Astrocyte (in vitro differentiated cells and primary cell): Measurements from ENCODE around the gene CRYL1. TPM values are rescaled to one million over a fixed set of nuclear protein-coding genes. Genes with fewer than 3 reads are reported as not detected.
A peak's percentile ranks its signal among the peaks of the same experiment; 100 is the strongest.

ENCODE experiments used
- DNase-seq: peaks from one replicate; pipeline ENCODE4 v3.0.0-alpha.2; 2010; ENCODE audit warnings: low read depth
- FAIRE-seq: peaks from 2 replicates; lab custom pipeline; 2011; peaks lifted over from hg19 to GRCh38; lab: Jason Lieb, UNC
- H2AFZ ChIP-seq: 2 replicates; pipeline ENCODE4 v1.6.0; 2012; ENCODE audit warnings: low read depth, low read length, inconsistent platforms
- H3K27ac ChIP-seq: 2 replicates; pipeline ENCODE4 v1.5.1; 2011; ENCODE audit warnings: low read depth, low read length, inconsistent platforms
- H3K27me3 ChIP-seq: 2 replicates; pipeline ENCODE4 v1.6.0; 2011; ENCODE audit warnings: low read length, inconsistent platforms; ENCODE audit not compliant: insufficient read depth
- H3K36me3 ChIP-seq: 2 replicates; pipeline ENCODE4 v1.5.1; 2011; ENCODE audit warnings: low read length, inconsistent platforms; ENCODE audit not compliant: insufficient read depth
- H3K4me1 ChIP-seq: 2 replicates; pipeline ENCODE4 v1.5.1; 2011; ENCODE audit warnings: low read length, inconsistent platforms; ENCODE audit not compliant: insufficient read depth
- H3K4me2 ChIP-seq: 2 replicates; pipeline ENCODE4 v1.6.0; 2012; ENCODE audit warnings: low read length, inconsistent platforms
- H3K4me3 ChIP-seq: 2 replicates; pipeline ENCODE4 v1.5.1; 2011; ENCODE audit warnings: low read depth, mild to moderate bottlenecking, low read length, inconsistent platforms; ENCODE audit not compliant: insufficient read depth
- H3K79me2 ChIP-seq: 2 replicates; pipeline ENCODE4 v1.6.0; 2012; ENCODE audit warnings: mild to moderate bottlenecking, low read length, inconsistent platforms; ENCODE audit not compliant: insufficient read depth
- H3K9ac ChIP-seq: 2 replicates; pipeline ENCODE4 v1.6.0; 2012; ENCODE audit warnings: mild to moderate bottlenecking, low read length, inconsistent platforms
- H3K9me3 ChIP-seq: 2 replicates; pipeline ENCODE4 v1.5.1; 2012; ENCODE audit warnings: low read depth, mild to moderate bottlenecking, low read length, inconsistent platforms; ENCODE audit not compliant: insufficient read depth
- H4K20me1 ChIP-seq: 2 replicates; pipeline ENCODE4 v1.6.0; 2012; ENCODE audit warnings: low read length, inconsistent platforms; ENCODE audit not compliant: insufficient read depth
- H3K27ac Mint-ChIP-seq: one replicate; pipeline ENCODE4 v1.8.0; 2021; ENCODE audit warnings: mild to moderate bottlenecking, mixed read lengths; ENCODE audit not compliant: unreplicated experiment
- H3K27me3 Mint-ChIP-seq: one replicate; pipeline ENCODE4 v1.8.0; 2021; ENCODE audit warnings: low read depth, mixed read lengths; ENCODE audit not compliant: unreplicated experiment
- H3K36me3 Mint-ChIP-seq: one replicate; pipeline ENCODE4 v1.8.0; 2021; ENCODE audit warnings: low read depth, mixed read lengths; ENCODE audit not compliant: unreplicated experiment
- H3K4me1 Mint-ChIP-seq: one replicate; pipeline ENCODE4 v1.8.0; 2021; ENCODE audit warnings: low read depth, mixed read lengths; ENCODE audit not compliant: unreplicated experiment
- H3K4me3 Mint-ChIP-seq: one replicate; pipeline ENCODE4 v1.8.0; 2021; ENCODE audit warnings: mild to moderate bottlenecking, moderate library complexity, mixed read lengths; ENCODE audit not compliant: unreplicated experiment
- H3K9me3 Mint-ChIP-seq: one replicate; pipeline ENCODE4 v1.8.0; 2021; ENCODE audit warnings: mild to moderate bottlenecking, mixed read lengths; ENCODE audit not compliant: unreplicated experiment
- CTCF ChIP-seq: IDR thresholded peaks from 2 replicates; pipeline ENCODE4 v1.5.1; 2011; ENCODE audit warnings: low read depth, mild to moderate bottlenecking, inconsistent platforms, low read length, moderate library complexity; ENCODE audit not compliant: insufficient read depth
- EZH2 ChIP-seq: IDR thresholded peaks from 2 replicates; pipeline ENCODE4 v1.6.1; 2012; ENCODE audit warnings: mild to moderate bottlenecking, low read length, inconsistent platforms; ENCODE audit not compliant: insufficient read depth
- total RNA-seq: library from RNA; stranded (reverse); gene quantifications from 2 replicates; pipeline ENCODE4 v1.2.1, GENCODE V29; 2021

Gene CRYL1
- total RNA-seq, 1 donor from 2014 or later: 3.7 TPM

GRCh38 chr13:20497006-20497775, 28.5 kb downstream of the CRYL1 start:
- Mint-ChIP-seq H3K4me1 (peaks cover 3% of the 10 kb centered on the region), H3K4me3 (no peak overlapping the region), H3K36me3 (peaks cover 9% of the 10 kb centered on the region), H3K27ac (no peak overlapping the region), H3K9me3 (peaks cover 17% of the 10 kb centered on the region), H3K27me3 (peaks cover 4% of the 10 kb centered on the region)
- DNase-seq: no peak
- no peak for TF ChIP-seq EZH2
- no peak for TF ChIP-seq CTCF
- H3K4me2 ChIP-seq: no peak overlapping the region
- no peaks in the 10 kb centered on the region for H3K36me3 ChIP-seq
- no peaks in the 10 kb centered on the region for H3K9me3 ChIP-seq
- no peaks in the 10 kb centered on the region for H3K4me1 ChIP-seq
- no peaks in the 10 kb centered on the region for H3K79me2 ChIP-seq
- peak; percentile 23 for FAIRE-seq
- H3K4me3 ChIP-seq: no peak overlapping the region
- no peak overlapping the region for H2AFZ ChIP-seq
- H3K9ac ChIP-seq: no peak overlapping the region
- H3K27me3 ChIP-seq: no peaks in the 10 kb centered on the region
- H3K27ac ChIP-seq: no peak overlapping the region
- no peaks in the 10 kb centered on the region for H4K20me1 ChIP-seq

GRCh38 chr13:20495087-20496023, 30.3 kb downstream of the CRYL1 start:
- Histone ChIP-seq H3K36me3 (no peaks in the 10 kb centered on the region), H3K4me3 (no peak overlapping the region), H3K4me1 (no peaks in the 10 kb centered on the region), H3K4me2 (peak overlapping the region; percentile 21), H3K9me3 (no peaks in the 10 kb centered on the region), H3K9ac (no peak overlapping the region), H3K79me2 (no peaks in the 10 kb centered on the region), H4K20me1 (no peaks in the 10 kb centered on the region), H3K27me3 (no peaks in the 10 kb centered on the region), H3K27ac (no peak overlapping the region), H2AFZ (peak overlapping the region; percentile 49)
- FAIRE-seq (no peak), DNase-seq (peak; percentile 30)
- Mint-ChIP-seq H3K4me1 (peaks cover 5% of the 10 kb centered on the region), H3K4me3 (no peak overlapping the region), H3K27me3 (peaks cover 4% of the 10 kb centered on the region), H3K9me3 (peaks cover 11% of the 10 kb centered on the region), H3K27ac (no peak overlapping the region), H3K36me3 (peaks cover under 1% of the 10 kb centered on the region)
- TF ChIP-seq EZH2 (no peak), CTCF (peak; percentile 99)
